ENCODE results near the gene VWA1. TPM values are rescaled to one million over a fixed set of nuclear protein-coding genes. Genes with fewer than 3 reads are reported as not detected.
"Not testable (repeated sequence)": the region's sequence is repeated elsewhere in the genome, so short reads cannot be mapped to it uniquely, and the experiment has no call there.

VWA1 gene
- total RNA-seq, 6 experiments from 2014 or later, result 39.5 to 195 (median 78.7) TPM

DNA sequence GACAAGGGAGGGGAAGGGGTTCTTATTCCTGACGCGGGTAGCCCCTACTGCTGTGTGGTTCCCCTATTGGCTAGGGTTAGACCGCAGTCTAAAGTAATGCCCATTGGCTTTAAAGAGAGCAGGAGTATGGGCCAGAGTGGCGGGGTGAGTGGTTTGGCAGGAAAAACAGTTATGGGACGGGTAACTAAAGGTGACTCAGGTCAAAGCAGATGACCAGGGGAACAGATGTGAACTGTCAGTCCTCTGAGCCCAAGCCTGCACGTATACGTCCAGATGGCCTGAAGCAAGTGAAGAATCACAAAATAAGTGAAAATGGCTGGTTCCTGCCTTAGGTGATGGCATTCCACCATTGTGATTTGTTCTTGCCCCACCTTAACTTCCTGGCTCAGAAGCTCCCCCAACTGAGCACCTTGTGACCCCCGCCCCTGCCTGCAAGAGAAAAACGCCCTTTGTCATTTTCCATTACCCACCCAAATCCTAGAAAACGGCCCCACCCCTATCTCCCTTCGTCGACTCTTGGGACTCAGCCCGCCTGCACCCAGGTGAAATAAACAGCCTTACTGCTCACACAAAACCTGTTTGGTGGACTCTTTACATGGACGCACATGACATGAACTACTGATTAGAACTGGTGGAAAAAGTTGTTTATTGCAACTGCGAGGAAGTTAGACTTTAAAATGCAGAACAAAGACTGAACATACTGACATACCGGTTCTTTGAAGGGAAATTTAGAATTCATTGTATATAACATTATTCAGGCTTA, 35.3 kb downstream of the VWA1 start:
- H3K27ac ChIP-seq, result peak overlapping the region; percentile 30 to 72 (median 44)
- peak overlapping the region; percentile 67 to 95 (median 75) for H3K4me3 ChIP-seq
- no peaks in the 10 kb centered on the region for H3K9me3 ChIP-seq
- WGBS (ENCODE audit: insufficient coverage, low coverage, low lambda C conversion rate, missing lambda C conversion rate), result 22% methylated on average over 14 of the region's 16 CpGs
- H3K27me3 ChIP-seq, result no peaks in the 10 kb centered on the region
- intact Hi-C loops (cut with DNase I), result no loop called here
- no peaks in the 10 kb centered on the region for H3K36me3 ChIP-seq
- TF ChIP-seq POLR2A (IDR thresholded peaks at IDR 0.05) (no peak), CTCF (IDR thresholded peaks at IDR 0.05) (no peak)
- H3K4me1 ChIP-seq, result peaks cover 0 to 11% (median 0%) of the 10 kb centered on the region in 4 donors
- DNase-seq (no peak), ATAC-seq (no peak)

- Histone ChIP-seq H3K4me3 (peak within 1 kb of the TSS; percentile 67 to 95 (median 75)), H3K9me3 (no peaks in the 10 kb centered on the region), H3K4me1 (peaks cover 0 to 11% (median 0%) of the 10 kb centered on the region in 4 donors), H3K27me3 (no peaks in the 10 kb centered on the region), H3K27ac (peak within 1 kb of the TSS; percentile 30 to 72 (median 44)), H3K36me3 (no peaks in the 10 kb centered on the region)
- TF ChIP-seq CTCF (IDR thresholded peaks at IDR 0.05), result no peak
- TF ChIP-seq POLR2A (IDR thresholded peaks at IDR 0.05), result peak; percentile 40
- intact Hi-C loops (cut with DNase I), result no loop called here
- WGBS (ENCODE audit: insufficient coverage, low coverage, low lambda C conversion rate, missing lambda C conversion rate), result 0% methylated on average over 1 of the region's 87 CpGs
- peak; percentile 95 to 96 (median 96) for DNase-seq
- ATAC-seq, result peak; percentile 96 to 99 (median 98)
Observed at GRCh38 chr1:1471389-1472052, 36.0 kb downstream of the VWA1 start, which contains the start of gene ATAD3B. TSS of gene ATAD3B (plus strand) at chr1:1471765. CDS start at chr1:1471885, 120 bp downstream.

GRCh38 chr1:1472053-1472876, 36.8 kb downstream of the VWA1 start:
- H3K27me3 ChIP-seq; DNase-seq; H3K27ac ChIP-seq; H3K9me3 ChIP-seq; intact Hi-C loops (cut with DNase I); H3K36me3 ChIP-seq: not testable (repeated sequence)
- peak in 2 of 4 donors; percentile 4 for ATAC-seq
- WGBS (ENCODE audit: insufficient coverage, low coverage, low lambda C conversion rate, missing lambda C conversion rate), result 8% methylated on average over 8 of the region's 65 CpGs
- Histone ChIP-seq H3K4me3 (peak overlapping the region; percentile 67 to 95 (median 75)), H3K4me1 (peaks cover 0 to 11% (median 0%) of the 10 kb centered on the region in 4 donors)

DNA sequence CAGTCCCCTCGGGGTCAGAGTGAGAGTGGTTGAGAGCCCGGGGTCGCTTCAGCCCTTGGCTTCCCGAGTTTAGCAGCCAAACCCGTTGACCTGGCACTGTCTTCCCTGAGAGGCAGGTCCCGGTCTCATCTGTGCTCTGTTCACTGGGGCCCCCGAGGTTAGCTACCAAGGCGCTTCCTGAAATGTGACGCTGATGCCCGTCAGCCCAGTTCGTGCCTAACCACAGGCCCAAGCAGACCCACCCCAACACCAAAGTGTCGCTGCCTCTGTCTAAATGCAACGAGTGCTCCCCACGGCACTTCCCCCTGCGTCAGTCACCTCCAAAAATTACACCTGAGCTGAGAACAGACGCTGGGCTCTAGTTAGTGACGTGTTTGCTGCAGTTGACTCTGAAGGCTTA, 40.5 kb downstream of the VWA1 start:
- H3K4me1 ChIP-seq, H3K9me3 ChIP-seq: not testable (repeated sequence)
- 87% methylated on average over 3 of the region's 17 CpGs for WGBS (ENCODE audit: insufficient coverage, low coverage, low lambda C conversion rate, missing lambda C conversion rate)

DNA sequence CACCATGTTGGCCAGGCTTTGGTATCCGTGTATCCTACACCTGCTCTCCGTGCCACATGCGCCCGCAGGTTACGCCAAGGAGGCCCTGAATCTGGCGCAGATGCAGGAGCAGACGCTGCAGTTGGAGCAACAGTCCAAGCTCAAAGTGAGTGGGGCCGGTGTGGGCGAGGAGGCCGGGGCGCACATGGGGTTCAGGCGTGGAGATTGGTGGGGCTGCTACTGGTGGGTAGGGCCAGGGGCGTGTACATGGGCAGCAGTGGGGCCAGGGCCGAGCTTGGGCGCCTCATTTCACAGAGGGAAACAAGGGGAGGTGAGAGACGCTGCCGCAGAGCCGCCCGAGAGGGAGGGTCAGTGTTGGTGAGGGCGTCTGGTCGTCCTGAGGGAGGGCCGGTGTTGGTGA, 41.7 kb downstream of the VWA1 start:
- intact Hi-C loops (cut with DNase I), result no loop called here
- no peak for ATAC-seq
- Histone ChIP-seq H3K4me3 (no peak overlapping the region), H3K9me3 (no peaks in the 10 kb centered on the region), H3K27me3 (no peaks in the 10 kb centered on the region), H3K36me3 (peaks cover 0 to 7% (median 2%) of the 10 kb centered on the region in 4 donors), H3K27ac (no peak overlapping the region), H3K4me1 (peaks cover 0 to 4% (median 0%) of the 10 kb centered on the region in 4 donors)
- TF ChIP-seq POLR2A (IDR thresholded peaks at IDR 0.05) (no peak), CTCF (IDR thresholded peaks at IDR 0.05) (no peak)
- WGBS (ENCODE audit: insufficient coverage, low coverage, low lambda C conversion rate, missing lambda C conversion rate), result 95% methylated on average over 12 of the region's 22 CpGs
- no peak for DNase-seq

More for the DNA sequence above, 40.5 kb downstream of the VWA1 start:
- H3K4me3 ChIP-seq; H3K27me3 ChIP-seq; ATAC-seq; DNase-seq; H3K27ac ChIP-seq; H3K36me3 ChIP-seq; intact Hi-C loops (cut with DNase I): not testable (repeated sequence)
